ENCODE results near the gene PRKCE. TPM values are rescaled to one million over a fixed set of nuclear protein-coding genes. Genes with fewer than 3 reads are reported as not detected.

The PRKCE gene
- total and polyA plus RNA-seq, 2 of the 8 experiments (the other 6 are each of a cell fraction or from before 2014, with no cell fraction given), result 0.54 to 2.1 TPM

DNA sequence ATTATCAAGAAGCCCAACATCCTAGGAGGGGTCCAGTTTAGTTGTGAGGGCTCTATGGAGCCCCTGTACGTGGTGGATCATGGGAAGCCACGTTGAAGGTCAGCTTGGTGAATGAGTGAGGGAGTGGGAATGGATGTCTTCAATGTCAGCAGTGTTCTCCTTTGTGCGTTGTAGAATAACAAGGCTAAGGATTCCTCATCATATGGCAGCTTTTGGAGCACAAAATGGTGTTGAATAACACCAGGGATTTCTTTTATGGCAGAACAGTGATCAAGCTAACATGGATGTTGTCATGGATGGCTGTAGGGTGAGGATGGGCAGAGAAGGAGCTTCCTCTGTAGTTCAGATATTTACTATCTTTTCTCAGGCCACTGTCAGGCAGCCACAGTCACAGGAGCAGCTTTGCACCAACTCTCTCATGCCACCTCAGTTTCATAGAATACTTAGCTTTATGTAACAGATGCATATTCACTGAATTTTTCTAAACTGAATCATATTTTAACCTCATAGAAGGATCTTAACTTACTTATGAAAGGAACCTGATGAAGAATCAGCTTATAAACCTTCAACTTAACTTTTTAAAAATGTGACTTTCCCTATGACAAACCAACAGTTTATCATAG, 361.3 kb downstream of the PRKCE start:
- Histone ChIP-seq H4K20me1 (replicated peaks in 1 of 2; ENCODE audit: control insufficient read depth in 1 of 2, insufficient read depth in 2 of 2, low read length in 2 of 2) (no peaks in the 10 kb centered on the region), H2BK20ac (ENCODE audit: low read length) (no peak overlapping the region), H2AFZ (ENCODE audit: low read length) (no peak overlapping the region), H3K79me2 (ENCODE audit: control insufficient read depth in 1 of 2, insufficient read depth in 2 of 2, low read length in 2 of 2) (no peaks in the 10 kb centered on the region), H3K23me2 (ENCODE audit: low read depth, low read length) (no peaks in the 10 kb centered on the region), H3K9me3 (ENCODE audit: insufficient read depth in 2 of 2, low read depth in 1 of 2, low read length in 1 of 2) (no peaks in the 10 kb centered on the region), H3K9ac (replicated peaks in 1 of 4; ENCODE audit: extremely low read depth in 1 of 4, low read depth in 3 of 4, low read length in 3 of 4) (no peak overlapping the region), H3K56ac (replicated peaks; ENCODE audit: insufficient read length, low read depth, low read length) (no peak overlapping the region), H3K36me3 (ENCODE audit: control insufficient read depth in 2 of 4, insufficient read depth in 4 of 4, low read length in 3 of 4) (no peaks in the 10 kb centered on the region), H3K4me3 (ENCODE audit: extremely low read depth in 1 of 4, insufficient read depth in 2 of 4, low read depth in 3 of 4, low read length in 4 of 4) (no peak overlapping the region), H3K14ac (ENCODE audit: insufficient read length) (no peak overlapping the region), H3K27me3 (replicated peaks in 1 of 4; ENCODE audit: control insufficient read depth in 3 of 4, extremely low read depth in 1 of 4, insufficient read depth in 3 of 4, low read length in 3 of 4) (no peaks in the 10 kb centered on the region), H3K23ac (ENCODE audit: insufficient read length) (no peak overlapping the region), H4K5ac (ENCODE audit: insufficient read length, low read depth, low read length) (no peak overlapping the region), H2AK5ac (ENCODE audit: low read depth, low read length) (no peak overlapping the region), H3K79me1 (ENCODE audit: low read depth, low read length) (no peaks in the 10 kb centered on the region), H3K4me1 (replicated peaks in 1 of 4; ENCODE audit: control insufficient read depth in 3 of 4, insufficient read depth in 4 of 4, low read length in 3 of 4) (peaks cover 6 to 14% (median 9%) of the 10 kb centered on the region in 4 experiments), H3K18ac (ENCODE audit: extremely low read depth, low read length) (no peak overlapping the region), H3K27ac (ENCODE audit: low read depth, low read length) (no peak overlapping the region), H3K4me2 (ENCODE audit: insufficient read depth in 1 of 2, low read depth in 2 of 2, low read length in 2 of 2) (no peak overlapping the region), H4K8ac (ENCODE audit: extremely low read depth, insufficient read depth, low read length) (no peak overlapping the region), H2BK12ac (ENCODE audit: low read depth, low read length) (peak overlapping the region; percentile 52; the same call in 1 of the 2 replicates), H3K4ac (replicated peaks; ENCODE audit: insufficient read length, low read depth, low read length) (no peak overlapping the region), H2BK120ac (replicated peaks; ENCODE audit: low read depth, low read length) (no peak overlapping the region), H2BK5ac (ENCODE audit: low read depth, low read length) (no peak overlapping the region), H4K91ac (replicated peaks; ENCODE audit: insufficient read length, low read length) (peak overlapping the region; percentile 56), H2BK15ac (ENCODE audit: low read length) (0 out of 2 replicates have a peak overlapping the region, but pooled peaks have one; percentile 12)
- DNase-seq (ENCODE audit: low read depth in 1 of 2, low spot score in 2 of 2), result peak in 1 of 2 experiments; percentile 8
- CTCF ChIA-PET (ENCODE audit: partially characterized antibody), result interaction anchor here (0.6 to 2.1 kb wide), 21 partner anchors 10 to 451 kb away, joined by 3 to 11 read pairs (median 3); no protein-coding TSS in a partner anchor
- TF ChIP-seq PHF8 (conservative IDR thresholded peaks at IDR 0.05; ENCODE audit: low read depth, low read length) (no peak), KDM5A (IDR thresholded peaks at IDR 0.05; ENCODE audit: low read length) (no peak), POLR2AphosphoS5 (IDR thresholded peaks at IDR 0.05; ENCODE audit: low read depth, low read length) (no peak), SIX5 (IDR thresholded peaks at IDR 0.05; ENCODE audit: low read depth, low read length) (no peak), CHD1 (IDR thresholded peaks at IDR 0.05; ENCODE audit: low read depth, low read length) (no peak), HDAC2 (IDR thresholded peaks at IDR 0.05; ENCODE audit: borderline replicate concordance in 1 of 2, low read depth in 2 of 2, low read length in 2 of 2) (no peak), KDM4A (IDR thresholded peaks at IDR 0.05; ENCODE audit: low read depth, low read length, severe bottlenecking) (no peak), RXRA (IDR thresholded peaks at IDR 0.05; ENCODE audit: insufficient read depth, low read depth, low read length) (no peak)
- POLR2A ChIA-PET (ENCODE audit: partially characterized antibody), result interaction anchor here (0.9 kb wide), 1 partner anchor 441 kb away, joined by 3 read pairs; no protein-coding TSS in a partner anchor
- no peak for FAIRE-seq
- WGBS, 2 experiments (ENCODE audit: extremely low coverage in 1 of 2, insufficient coverage in 1 of 2, insufficient read length in 1 of 2, insufficient replicate concordance in 2 of 2, low coverage in 1 of 2, low lambda C conversion rate in 2 of 2, missing lambda C conversion rate in 1 of 2), result 76% methylated on average over 3 of the region's 3 CpGs; no CpG with 5 or more reads in 1 of the 2 experiments
